HG03558 (cell line): ENCODE results near the gene IRX2.

Source experiments
- ATAC-seq: cut with Tn5 transposase; IDR thresholded peaks from one replicate; pipeline ENCODE4 v1.9.1; 2021; ENCODE audit warnings: moderate number of reproducible peaks; ENCODE audit not compliant: unreplicated experiment; ENCODE audit errors: extremely low read depth

IRX2 gene

GRCh38 chr5:2742921-2743679, 8.4 kb downstream of the IRX2 start:
- no peak for ATAC-seq

- no peak for ATAC-seq
Measured at GRCh38 chr5:2741956-2742355, 9.5 kb downstream of the IRX2 start.

DNA sequence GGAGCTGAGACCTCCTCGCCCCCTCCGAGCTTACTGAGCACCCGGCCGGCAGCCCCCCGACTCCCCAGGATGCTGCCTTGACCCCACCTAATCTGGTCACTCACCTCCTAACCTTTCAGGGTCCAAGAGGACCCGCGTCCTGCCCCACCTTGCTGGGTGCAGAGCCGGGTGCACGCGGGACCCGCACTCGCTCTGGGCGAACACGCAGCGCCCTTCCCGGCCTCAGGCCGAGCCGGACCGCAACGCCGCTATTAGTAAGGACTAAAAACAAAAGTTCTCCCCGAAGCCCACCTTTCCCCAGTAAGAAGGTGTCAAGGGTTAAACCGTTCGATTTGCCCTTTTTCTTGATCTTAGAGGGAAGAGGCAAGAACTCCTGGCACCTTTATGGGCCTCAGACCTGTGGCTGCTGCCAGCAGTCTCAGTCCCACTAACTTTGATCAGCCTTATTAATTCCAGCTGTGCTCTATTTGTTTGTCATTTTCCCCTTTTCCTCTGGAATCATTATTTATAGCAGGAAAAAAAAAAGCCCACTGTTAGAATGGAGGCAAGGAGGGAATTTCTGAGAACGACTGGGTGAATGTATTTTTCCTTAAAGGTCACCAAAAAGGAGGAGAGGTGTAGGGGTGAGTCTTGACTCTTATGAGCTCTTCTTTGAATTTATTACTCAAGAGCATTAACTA, 10.5 kb downstream of the IRX2 start:
- no peak for ATAC-seq

GRCh38 chr5:2740051-2740875, 11.2 kb downstream of the IRX2 start:
- ATAC-seq: no peak

- ATAC-seq: no peak
Measured at GRCh38 chr5:2739360-2740050, 12.0 kb downstream of the IRX2 start.

GRCh38 chr5:2738700-2739359, 12.6 kb downstream of the IRX2 start:
- no peak for ATAC-seq

DNA sequence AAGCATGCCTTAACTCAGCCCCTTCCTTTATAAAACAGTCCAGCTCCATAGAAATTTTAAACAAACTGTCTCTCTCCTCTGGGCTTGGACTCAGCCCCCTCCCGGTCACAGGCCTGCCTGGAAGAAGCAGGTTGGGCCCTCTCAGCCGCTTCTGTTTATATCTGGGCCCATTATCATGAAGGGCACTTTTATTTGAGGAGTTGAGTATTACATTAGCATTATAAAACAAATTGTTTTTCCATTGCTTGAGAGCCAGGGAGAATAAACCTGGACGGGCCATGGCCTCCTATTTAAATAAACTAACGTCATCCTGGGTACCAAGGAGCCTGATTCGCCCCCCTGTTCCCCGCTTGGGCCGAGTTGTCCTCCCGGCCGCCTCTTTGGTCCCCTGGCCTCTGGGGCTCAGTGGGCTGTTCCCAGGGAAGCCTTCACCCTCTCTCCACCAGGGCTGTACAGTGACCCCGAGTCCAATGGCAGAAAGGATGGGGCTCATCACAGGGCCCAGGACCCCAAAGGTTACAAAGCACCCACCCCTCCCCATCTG, 13.2 kb downstream of the IRX2 start:
- ATAC-seq: no peak

- no peak for ATAC-seq
Measured at GRCh38 chr5:2737273-2738155, 14.0 kb downstream of the IRX2 start.

DNA sequence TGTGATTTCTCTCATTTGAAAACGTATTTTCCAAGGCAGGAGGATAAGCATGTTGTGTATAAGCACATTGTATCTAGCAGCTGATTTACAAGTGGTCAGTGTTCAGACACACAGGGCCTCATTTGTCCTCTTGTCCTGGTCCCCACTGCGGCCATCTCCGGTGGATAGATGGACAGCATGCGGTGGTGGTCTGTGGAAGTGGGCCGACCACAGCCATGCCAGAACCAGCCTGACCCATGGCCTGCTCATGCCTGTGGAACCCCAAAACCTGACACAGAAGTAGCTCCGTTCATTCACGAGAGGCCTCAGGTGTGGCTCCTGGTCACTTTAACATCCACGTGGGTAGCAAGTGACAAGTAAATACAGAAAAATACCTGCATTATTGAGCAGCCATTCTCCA, 14.6 kb downstream of the IRX2 start:
- no peak for ATAC-seq

- ATAC-seq: no peak
Measured at GRCh38 chr5:2735996-2736395, 15.5 kb downstream of the IRX2 start.

DNA sequence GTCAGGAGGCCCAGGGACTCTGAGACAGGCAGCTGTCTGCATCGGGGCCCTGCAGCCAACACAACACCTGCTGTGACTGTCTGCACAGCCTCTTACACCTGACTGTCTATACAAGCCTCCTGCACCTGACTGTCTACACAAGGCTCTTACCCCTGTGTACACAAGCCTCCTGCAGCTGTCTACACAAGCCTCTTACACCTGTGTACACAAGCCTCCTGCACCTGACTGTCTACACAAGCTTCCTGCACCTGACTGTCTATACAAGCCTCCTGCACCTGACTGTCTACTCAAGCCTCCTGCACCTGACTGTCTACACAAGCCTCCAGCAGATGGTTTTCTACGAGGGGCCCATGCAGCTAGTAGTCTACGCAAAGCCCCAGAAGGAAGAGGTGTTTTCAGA, 18.6 kb downstream of the IRX2 start:
- no peak for ATAC-seq

DNA sequence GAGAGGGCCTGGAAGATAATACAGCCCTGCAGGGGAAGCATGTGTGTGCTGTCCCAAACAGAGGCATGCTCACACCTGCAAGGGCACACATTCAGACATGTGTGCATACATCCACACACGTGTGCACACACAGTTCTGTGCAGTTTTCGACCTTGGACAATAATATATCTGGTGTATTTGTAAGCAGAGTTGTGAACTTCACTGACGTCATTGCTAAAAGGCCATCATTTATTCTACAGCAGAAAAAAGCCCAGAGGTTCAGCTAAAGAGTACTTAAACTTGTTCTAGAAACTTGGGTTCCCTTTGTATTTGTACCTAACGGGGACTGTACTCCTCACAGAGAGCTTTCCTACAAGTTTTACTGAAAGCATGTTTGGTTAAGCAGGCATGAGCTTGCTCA, 19.5 kb downstream of the IRX2 start:
- ATAC-seq: no peak

GRCh38 chr5:2729189-2729588, 22.3 kb downstream of the IRX2 start:
- ATAC-seq: no peak

DNA sequence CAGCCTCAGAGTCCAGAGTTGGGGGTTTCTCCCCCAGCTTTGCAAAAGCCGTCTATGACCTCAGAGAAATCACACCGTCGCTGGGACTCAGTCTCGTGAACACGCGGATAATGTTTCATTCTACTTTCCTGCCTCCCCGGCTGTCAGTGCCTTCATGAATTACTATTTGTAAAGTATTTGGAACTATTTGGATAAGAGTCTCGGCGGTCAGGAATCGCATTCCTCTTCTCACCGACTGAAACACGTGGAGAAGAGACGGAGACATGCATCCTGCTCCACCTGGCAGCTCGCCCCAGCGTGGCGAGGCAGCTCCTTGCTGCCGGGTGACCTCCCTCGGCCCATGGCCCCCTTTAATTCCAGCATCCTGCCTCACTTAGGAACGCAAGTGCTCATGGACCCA, 23.9 kb downstream of the IRX2 start:
- ATAC-seq: no peak

DNA sequence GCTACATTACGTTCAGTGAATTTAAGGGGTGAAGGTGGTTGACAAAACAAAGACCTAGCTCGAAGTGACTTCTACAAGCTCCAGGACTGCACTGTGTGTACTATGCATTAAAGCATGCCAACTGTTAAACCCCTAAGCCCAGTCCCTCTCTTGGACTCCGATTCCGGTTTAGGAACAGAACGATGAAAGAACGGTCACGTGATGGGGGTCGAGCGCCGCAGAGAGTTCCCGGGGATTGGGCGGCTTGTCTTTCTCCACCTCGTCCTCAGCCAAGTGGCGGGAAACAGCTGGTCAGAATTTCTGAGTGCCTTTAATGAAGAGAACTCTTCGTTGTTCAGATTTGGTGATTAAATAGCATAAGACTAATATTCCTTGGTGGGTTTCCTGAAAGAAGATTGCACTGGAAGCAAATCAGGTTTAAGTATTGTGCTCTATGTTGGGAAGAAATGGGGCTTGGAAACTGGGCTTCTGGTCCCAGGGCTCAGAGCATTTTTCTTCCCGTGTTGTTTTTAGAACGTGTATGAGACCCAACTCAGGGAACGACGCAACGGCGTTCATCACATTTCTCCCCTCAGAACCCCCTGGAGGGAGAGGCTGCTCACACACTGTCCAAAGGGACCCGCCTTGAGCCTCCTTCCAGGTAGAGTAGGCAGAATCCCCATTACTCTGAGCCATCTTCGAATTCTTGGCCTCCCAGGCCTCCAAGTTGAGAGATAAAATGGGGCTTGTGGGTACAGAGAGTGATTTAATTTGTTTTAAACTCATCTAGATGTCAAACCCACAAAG, 25.3 kb downstream of the IRX2 start:
- ATAC-seq: no peak

GRCh38 chr5:2724831-2725230, 26.6 kb downstream of the IRX2 start:
- ATAC-seq: no peak

GRCh38 chr5:2724031-2724581, 27.4 kb downstream of the IRX2 start:
- no peak for ATAC-seq

GRCh38 chr5:2722901-2723300, 28.6 kb downstream of the IRX2 start:
- no peak for ATAC-seq
